Right cardiac atrium (tissue), 5 donors: ENCODE results near the gene IFNG. TPM values are rescaled to one million over a fixed set of nuclear protein-coding genes. Genes with fewer than 3 reads are reported as not detected.

Experiments used
- ATAC-seq, 2 donors: fragments of 200-7000 bp; cut with Tn5 transposase; one replicate each; pipeline versions ENCODE4 v1.8.0 to v1.9.1; 2020; ENCODE audit warnings: moderate library complexity in 2 of 2, mild to moderate bottlenecking in 1 of 2
- DNase-seq, 3 donors: peaks; one replicate each; pipeline ENCODE4 v3.0.0-alpha.2; 2020
- H3K27ac ChIP-seq: one replicate; pipeline ENCODE4 v1.5.1; 2013; ENCODE audit warnings: mild to moderate bottlenecking, low read length, control low read depth, moderate library complexity
- H3K27me3 ChIP-seq: one replicate; pipeline ENCODE4 v1.6.1; 2013; ENCODE audit not compliant: control insufficient read depth, insufficient read depth
- H3K4me1 ChIP-seq: one replicate; pipeline ENCODE4 v1.6.1; 2013; ENCODE audit warnings: low read length; ENCODE audit not compliant: control insufficient read depth, insufficient read depth
- H3K4me3 ChIP-seq: one replicate; pipeline ENCODE4 v1.5.1; 2013; ENCODE audit warnings: low read length, control low read depth
- H3K9me3 ChIP-seq: one replicate; pipeline ENCODE4 v1.6.1; 2013; ENCODE audit warnings: low read length; ENCODE audit not compliant: control insufficient read depth
- WGBS: extraction: QIAGEN DNeasy Blood & Tissue Kit; methylation state at CpG from one replicate; pipeline ENCODE4 v1.1.7; 2013; 5-methylcytosine and 5-hydroxymethylcytosine counted together
- intact Hi-C, 4 donors: fragments of 100-400 bp; cut with DNase I; formaldehyde crosslinking; loops; one replicate each; pipeline versions ENCODE4 v1.11.0 to v1.14.0; 2022 to 2023
- polyA plus RNA-seq: library from polyadenylated mRNA; stranded (reverse); fragments of 200-250 nt; gene quantifications from one replicate; pipeline ENCODE4 v1.2.3, GENCODE V29; 2013
- total RNA-seq, 4 donors: library from RNA; stranded (reverse); fragmentation: NEBNext Ultra II Directional; extraction: Animal tissue kit (Norgen Biotek cat#: 25700); gene quantifications; one replicate each; pipeline ENCODE4 v1.2.1, GENCODE V29; 2021
- donor health status: healthy with polysubstance abuse.
- donor health status: DM: no; HTN: yes; CAD: no.
- donor health status: DM: no; HTN: no; CAD: no.
- donor health status: DM: no; HTN: yes; CAD: no; lungs with severe emphysema.
- donor health status: DM: yes; HTN: yes; CAD: no.

Gene IFNG
- total and polyA plus RNA-seq, 5 donors: not detected

DNA sequence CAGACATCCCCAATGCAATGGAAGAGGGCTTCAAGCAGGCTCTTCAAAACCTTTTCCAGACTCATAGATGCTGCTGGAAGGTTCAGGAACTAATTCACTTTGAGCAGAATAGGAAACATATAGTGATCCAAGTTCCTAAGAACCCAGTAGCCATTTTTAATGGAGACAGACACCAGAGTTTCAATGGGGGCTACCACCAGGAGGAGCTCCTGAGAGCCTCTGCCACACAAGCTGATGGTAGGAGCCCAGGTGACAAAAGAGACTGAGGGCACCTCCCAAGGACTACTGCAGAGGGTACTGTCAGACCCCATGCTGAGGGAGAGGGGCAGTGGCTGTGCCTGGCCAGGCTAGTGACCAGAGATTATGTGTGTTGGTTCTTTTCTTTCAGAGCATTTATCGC lies 45.9 kb downstream of the IFNG start:
- Histone ChIP-seq H3K4me3 (no peak overlapping the region), H3K27me3 (no peaks in the 10 kb centered on the region), H3K4me1 (no peaks in the 10 kb centered on the region), H3K27ac (no peak overlapping the region), H3K9me3 (no peaks in the 10 kb centered on the region)
- no peak for DNase-seq
- ATAC-seq: no peak
- WGBS: 67% methylated on average over 1 of the region's 1 CpG
- intact Hi-C loops: no loop called here

DNA sequence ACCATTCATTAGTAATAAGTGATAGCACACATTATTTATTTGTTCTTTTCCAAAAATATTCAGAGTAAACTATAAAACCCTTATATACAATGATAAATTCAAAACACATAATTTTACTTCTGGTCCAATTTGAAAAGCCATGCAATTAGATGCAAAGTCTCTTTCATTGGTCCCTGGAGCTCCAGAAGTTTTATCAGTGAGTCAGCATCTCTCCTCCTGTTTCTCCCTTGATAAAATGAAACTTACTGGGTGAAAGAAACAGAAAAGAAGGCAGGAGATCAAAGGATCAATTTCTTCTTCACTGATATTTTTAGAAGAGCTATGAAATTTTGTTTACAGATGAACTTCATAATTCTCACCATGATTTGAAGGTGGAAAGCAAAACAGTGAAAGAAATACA lies 47.5 kb downstream of the IFNG start:
- intact Hi-C loops: no loop called here
- Histone ChIP-seq H3K27me3 (no peaks in the 10 kb centered on the region), H3K9me3 (no peaks in the 10 kb centered on the region), H3K4me3 (no peak overlapping the region), H3K4me1 (no peaks in the 10 kb centered on the region), H3K27ac (no peak overlapping the region)
- ATAC-seq (no peak), DNase-seq (no peak)

- intact Hi-C loops: no loop called here
- Histone ChIP-seq H3K4me1 (no peaks in the 10 kb centered on the region), H3K9me3 (no peaks in the 10 kb centered on the region), H3K27ac (no peak overlapping the region), H3K27me3 (no peaks in the 10 kb centered on the region), H3K4me3 (no peak overlapping the region)
- DNase-seq (no peak), ATAC-seq (no peak)
- WGBS: 42% methylated on average over 1 of the region's 1 CpG
Observed at GRCh38 chr12:68109444-68110217, 49.9 kb downstream of the IFNG start.

DNA sequence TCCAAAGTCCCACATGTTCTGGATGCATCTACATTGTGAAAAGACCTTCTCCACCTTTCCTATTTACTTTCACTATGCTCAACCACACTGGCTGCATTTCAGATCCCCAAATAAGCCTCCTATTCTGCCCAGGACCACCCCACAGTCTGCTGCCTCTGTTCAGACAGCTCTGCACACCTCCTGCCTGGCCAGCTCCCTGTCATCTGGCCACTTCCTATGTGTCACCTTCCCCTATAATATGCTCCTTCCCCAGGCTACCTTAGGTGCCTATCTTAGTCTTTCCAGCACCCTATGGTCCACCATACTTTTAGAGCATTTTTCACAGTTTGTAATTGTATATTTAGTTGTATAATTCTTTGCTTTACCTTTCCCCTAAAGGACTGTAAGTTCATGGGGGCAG lies 50.5 kb downstream of the IFNG start:
- Histone ChIP-seq H3K27me3 (no peaks in the 10 kb centered on the region), H3K27ac (no peak overlapping the region), H3K4me1 (no peaks in the 10 kb centered on the region), H3K4me3 (no peak overlapping the region), H3K9me3 (no peaks in the 10 kb centered on the region)
- intact Hi-C loops: no loop called here
- ATAC-seq (no peak), DNase-seq (no peak)

GRCh38 chr12:68106660-68107059 lies 52.9 kb downstream of the IFNG start:
- H3K4me1 ChIP-seq: no peaks in the 10 kb centered on the region
- WGBS: 85% methylated on average over 1 of the region's 1 CpG
- intact Hi-C loops: no loop called here
- H3K9me3 ChIP-seq: no peaks in the 10 kb centered on the region
- H3K4me3 ChIP-seq: no peak overlapping the region
- DNase-seq: no peak
- no peak for ATAC-seq
- H3K27ac ChIP-seq: no peak overlapping the region
- no peaks in the 10 kb centered on the region for H3K27me3 ChIP-seq

DNA sequence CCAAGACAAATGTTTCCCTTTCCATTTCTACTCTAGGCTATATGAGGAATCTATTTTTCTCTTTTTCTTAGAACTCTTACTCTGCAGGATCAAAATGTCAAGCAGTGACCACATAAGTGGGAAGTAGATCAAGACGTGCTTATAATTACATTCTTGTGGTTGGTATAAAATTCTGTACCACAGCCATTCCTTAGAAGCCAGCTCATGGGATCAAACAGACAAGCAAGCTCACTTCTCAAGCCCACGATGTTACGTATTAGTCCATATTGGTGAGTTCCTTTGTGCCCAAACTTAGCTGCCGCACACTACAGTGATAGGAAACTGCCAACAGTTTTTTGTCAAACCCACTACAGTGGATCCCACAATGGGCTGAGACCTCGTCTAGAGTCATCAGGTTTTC lies 53.4 kb downstream of the IFNG start:
- no peaks in the 10 kb centered on the region for H3K9me3 ChIP-seq
- DNase-seq (no peak), ATAC-seq (no peak)

More for the DNA sequence above, 53.4 kb downstream of the IFNG start:
- intact Hi-C loops: no loop called here
- Histone ChIP-seq H3K27ac (no peak overlapping the region), H3K4me1 (no peaks in the 10 kb centered on the region), H3K4me3 (no peak overlapping the region), H3K27me3 (no peaks in the 10 kb centered on the region)
- 78% methylated on average over 5 of the region's 5 CpGs for WGBS

Other genes with a start within 250 kb of the IFNG start
- gene IFNG-AS1, start 170.3 kb downstream of the IFNG start, total RNA-seq: 1 to 10 TPM in 1 of 4 donors, under 1 TPM in 2, not detected in 1; 0.80 to 1.4 (median 0.93) TPM
- gene IFNG-AS1, start 170.3 kb downstream of the IFNG start, polyA plus RNA-seq: 0.79 TPM
- not detected for gene IL26, start 66.1 kb upstream of the IFNG start, total RNA-seq
- not detected for gene IL26, start 66.1 kb upstream of the IFNG start, polyA plus RNA-seq
- not detected for gene IL22, start 93.9 kb upstream of the IFNG start, total RNA-seq
- gene IL22, start 93.9 kb upstream of the IFNG start, polyA plus RNA-seq: not detected
- 10 to 100 TPM in 3 of 4 donors, 1 to 10 TPM in 1; 8.8 to 14.6 (median 11.8) TPM for gene MDM1, start 172.6 kb upstream of the IFNG start, total RNA-seq
- 8.6 TPM for gene MDM1, start 172.6 kb upstream of the IFNG start, polyA plus RNA-seq